ENCODE results near the gene ZNF536.
A peak's percentile ranks its signal among the peaks of the same experiment; 100 is the strongest.

Gene ZNF536

GRCh38 chr19:30446850-30447552 is 74.8 kb downstream of the ZNF536 start:
- Histone ChIP-seq H3K27ac (ENCODE audit: low read length) (no peak overlapping the region), H3K4me3 (ENCODE audit: low read length in 2 of 2) (no peak overlapping the region), H3K9me3 (ENCODE audit: control insufficient read depth in 2 of 2, low read length in 2 of 2) (no peaks in the 10 kb centered on the region), H3K9ac (ENCODE audit: low read length in 2 of 2) (no peak overlapping the region), H3K27me3 (ENCODE audit: control insufficient read depth in 1 of 2, insufficient read depth in 2 of 2, low read length in 2 of 2) (peaks cover 0 to 2% of the 10 kb centered on the region in 2 donors), H3K36me3 (ENCODE audit: control insufficient read depth in 2 of 2, insufficient read depth in 2 of 2, low read length in 2 of 2) (no peaks in the 10 kb centered on the region), H3K4me1 (ENCODE audit: control insufficient read depth, insufficient read depth, low read length) (peaks cover 2% of the 10 kb centered on the region)

DNA sequence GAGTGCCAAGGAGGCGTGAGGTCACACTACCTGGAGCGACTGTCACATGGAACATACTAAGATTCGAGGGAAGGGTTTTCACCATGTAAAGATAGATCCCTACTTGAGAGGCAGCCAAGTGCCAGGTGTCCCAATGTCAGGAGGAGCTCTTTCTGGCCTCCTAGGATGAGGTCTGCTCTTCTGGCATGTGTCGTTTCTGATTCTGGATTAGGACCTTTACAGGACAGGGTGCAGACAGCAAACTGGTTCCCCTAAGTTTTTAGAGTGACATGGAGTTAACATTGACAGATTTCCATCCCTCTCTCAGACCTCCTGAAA is 75.3 kb downstream of the ZNF536 start:
- Histone ChIP-seq H3K9me3 (ENCODE audit: control insufficient read depth in 2 of 2, low read length in 2 of 2) (no peaks in the 10 kb centered on the region), H3K4me3 (ENCODE audit: low read length in 2 of 2) (no peak overlapping the region), H3K9ac (ENCODE audit: low read length in 2 of 2) (no peak overlapping the region), H3K27ac (ENCODE audit: low read length) (no peak overlapping the region), H3K4me1 (ENCODE audit: control insufficient read depth, insufficient read depth, low read length) (peaks cover 2% of the 10 kb centered on the region), H3K36me3 (ENCODE audit: control insufficient read depth in 2 of 2, insufficient read depth in 2 of 2, low read length in 2 of 2) (no peaks in the 10 kb centered on the region), H3K27me3 (ENCODE audit: control insufficient read depth in 1 of 2, insufficient read depth in 2 of 2, low read length in 2 of 2) (peaks cover 0 to 3% of the 10 kb centered on the region in 2 donors)

GRCh38 chr19:30448386-30449077 is 76.3 kb downstream of the ZNF536 start:
- no peaks in the 10 kb centered on the region for H3K9me3 ChIP-seq (ENCODE audit: control insufficient read depth in 2 of 2, low read length in 2 of 2)
- H3K27ac ChIP-seq (ENCODE audit: low read length) = no peak overlapping the region
- H3K4me1 ChIP-seq (ENCODE audit: control insufficient read depth, insufficient read depth, low read length) = peaks cover 2% of the 10 kb centered on the region
- H3K4me3 ChIP-seq (ENCODE audit: low read length in 2 of 2) = no peak overlapping the region
- no peak overlapping the region for H3K9ac ChIP-seq (ENCODE audit: low read length in 2 of 2)
- H3K27me3 ChIP-seq (ENCODE audit: control insufficient read depth in 1 of 2, insufficient read depth in 2 of 2, low read length in 2 of 2) = peaks cover 0 to 3% of the 10 kb centered on the region in 2 donors
- no peaks in the 10 kb centered on the region for H3K36me3 ChIP-seq (ENCODE audit: control insufficient read depth in 2 of 2, insufficient read depth in 2 of 2, low read length in 2 of 2)

GRCh38 chr19:30449078-30449590 is 77.0 kb downstream of the ZNF536 start:
- Histone ChIP-seq H3K4me1 (ENCODE audit: control insufficient read depth, insufficient read depth, low read length) (peaks cover 2% of the 10 kb centered on the region), H3K27me3 (ENCODE audit: control insufficient read depth in 1 of 2, insufficient read depth in 2 of 2, low read length in 2 of 2) (peaks cover 0 to 3% of the 10 kb centered on the region in 2 donors), H3K9ac (ENCODE audit: low read length in 2 of 2) (no peak overlapping the region), H3K9me3 (ENCODE audit: control insufficient read depth in 2 of 2, low read length in 2 of 2) (no peaks in the 10 kb centered on the region), H3K27ac (ENCODE audit: low read length) (no peak overlapping the region), H3K4me3 (ENCODE audit: low read length in 2 of 2) (peak overlapping the region; percentile 3 to 16), H3K36me3 (ENCODE audit: control insufficient read depth in 2 of 2, insufficient read depth in 2 of 2, low read length in 2 of 2) (no peaks in the 10 kb centered on the region)

GRCh38 chr19:30449673-30450072 is 77.5 kb downstream of the ZNF536 start:
- Histone ChIP-seq H3K9me3 (ENCODE audit: control insufficient read depth in 2 of 2, low read length in 2 of 2) (no peaks in the 10 kb centered on the region), H3K4me3 (ENCODE audit: low read length in 2 of 2) (peak overlapping the region; percentile 16 to 35), H3K9ac (ENCODE audit: low read length in 2 of 2) (no peak overlapping the region), H3K36me3 (ENCODE audit: control insufficient read depth in 2 of 2, insufficient read depth in 2 of 2, low read length in 2 of 2) (no peaks in the 10 kb centered on the region), H3K27me3 (ENCODE audit: control insufficient read depth in 1 of 2, insufficient read depth in 2 of 2, low read length in 2 of 2) (peaks cover 0 to 3% of the 10 kb centered on the region in 2 donors), H3K27ac (ENCODE audit: low read length) (no peak overlapping the region), H3K4me1 (ENCODE audit: control insufficient read depth, insufficient read depth, low read length) (peaks cover 2% of the 10 kb centered on the region)

GRCh38 chr19:30450100-30450499 is 77.9 kb downstream of the ZNF536 start:
- Histone ChIP-seq H3K27ac (ENCODE audit: low read length) (no peak overlapping the region), H3K9ac (ENCODE audit: low read length in 2 of 2) (no peak overlapping the region), H3K27me3 (ENCODE audit: control insufficient read depth in 1 of 2, insufficient read depth in 2 of 2, low read length in 2 of 2) (peaks cover 0 to 3% of the 10 kb centered on the region in 2 donors), H3K4me1 (ENCODE audit: control insufficient read depth, insufficient read depth, low read length) (peaks cover 2% of the 10 kb centered on the region), H3K4me3 (ENCODE audit: low read length in 2 of 2) (peak overlapping the region; percentile 35 to 52), H3K9me3 (ENCODE audit: control insufficient read depth in 2 of 2, low read length in 2 of 2) (no peaks in the 10 kb centered on the region), H3K36me3 (ENCODE audit: control insufficient read depth in 2 of 2, insufficient read depth in 2 of 2, low read length in 2 of 2) (no peaks in the 10 kb centered on the region)

DNA sequence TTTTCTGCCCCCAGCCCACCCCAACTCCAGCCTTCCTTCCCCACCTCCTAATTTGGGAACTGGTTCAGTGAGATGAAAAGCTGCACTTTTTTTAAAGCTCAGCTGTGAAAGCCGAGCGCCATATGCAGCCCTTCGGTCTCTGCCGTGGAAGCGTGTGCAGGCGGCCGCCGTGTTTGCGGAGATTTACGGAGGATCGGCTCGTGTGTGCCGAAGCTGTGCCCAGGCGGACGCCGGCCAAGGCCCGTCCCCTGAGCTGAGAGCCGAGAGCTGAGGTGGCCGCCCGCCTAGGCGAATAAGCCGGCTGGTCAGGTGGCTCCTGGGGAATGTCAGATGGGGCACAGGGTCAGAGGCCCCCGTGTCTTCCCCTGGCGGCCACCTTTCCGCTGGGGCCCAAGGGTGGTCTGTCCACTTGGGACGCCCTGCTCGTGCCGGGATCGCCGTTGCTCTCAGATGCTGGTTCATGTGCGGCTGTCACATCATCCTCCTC is 78.7 kb downstream of the ZNF536 start:
- Histone ChIP-seq H3K27ac (ENCODE audit: low read length) (no peak overlapping the region), H3K4me3 (ENCODE audit: low read length in 2 of 2) (peak overlapping the region; percentile 35 to 60)

DNA sequence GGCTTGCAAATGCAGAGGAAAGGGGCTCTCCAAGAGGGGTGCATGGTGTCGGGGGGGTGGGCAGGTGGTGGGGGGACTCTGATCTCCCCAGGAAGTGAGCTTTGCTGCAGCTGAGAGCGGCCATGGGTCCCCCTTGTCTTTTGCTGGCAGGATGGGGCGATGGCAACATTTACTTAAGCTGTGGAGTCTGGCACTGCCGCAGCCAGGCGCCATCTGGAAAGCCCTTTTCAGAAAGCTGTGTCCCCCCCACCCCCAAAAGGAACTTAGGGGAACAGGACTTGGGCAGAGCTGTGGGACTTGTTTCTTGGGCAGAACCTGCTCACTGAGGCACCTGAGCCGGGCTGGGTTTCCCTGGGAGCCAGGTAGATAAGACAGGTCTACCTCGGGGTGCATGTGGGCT is 80.7 kb downstream of the ZNF536 start:
- H3K9ac ChIP-seq (ENCODE audit: low read length in 2 of 2) = no peak overlapping the region
- no peak overlapping the region for H3K4me3 ChIP-seq (ENCODE audit: low read length in 2 of 2)
- peaks cover 2% of the 10 kb centered on the region for H3K4me1 ChIP-seq (ENCODE audit: control insufficient read depth, insufficient read depth, low read length)
- no peaks in the 10 kb centered on the region for H3K36me3 ChIP-seq (ENCODE audit: control insufficient read depth in 2 of 2, insufficient read depth in 2 of 2, low read length in 2 of 2)
- H3K27me3 ChIP-seq (ENCODE audit: control insufficient read depth in 1 of 2, insufficient read depth in 2 of 2, low read length in 2 of 2) = peaks cover 0 to 3% of the 10 kb centered on the region in 2 donors
- H3K9me3 ChIP-seq (ENCODE audit: control insufficient read depth in 2 of 2, low read length in 2 of 2) = no peaks in the 10 kb centered on the region
- no peak overlapping the region for H3K27ac ChIP-seq (ENCODE audit: low read length)

More for the DNA sequence above, 78.7 kb downstream of the ZNF536 start:
- H3K4me1 ChIP-seq (ENCODE audit: control insufficient read depth, insufficient read depth, low read length) = peaks cover 2% of the 10 kb centered on the region
- H3K36me3 ChIP-seq (ENCODE audit: control insufficient read depth in 2 of 2, insufficient read depth in 2 of 2, low read length in 2 of 2) = no peaks in the 10 kb centered on the region
- H3K9ac ChIP-seq (ENCODE audit: low read length in 2 of 2) = no peak overlapping the region
- H3K27me3 ChIP-seq (ENCODE audit: control insufficient read depth in 1 of 2, insufficient read depth in 2 of 2, low read length in 2 of 2) = peaks cover 0 to 3% of the 10 kb centered on the region in 2 donors
- no peaks in the 10 kb centered on the region for H3K9me3 ChIP-seq (ENCODE audit: control insufficient read depth in 2 of 2, low read length in 2 of 2)

GRCh38 chr19:30453743-30454142 is 81.6 kb downstream of the ZNF536 start:
- peaks cover 0 to 3% of the 10 kb centered on the region in 2 donors for H3K27me3 ChIP-seq (ENCODE audit: control insufficient read depth in 1 of 2, insufficient read depth in 2 of 2, low read length in 2 of 2)
- no peak overlapping the region for H3K27ac ChIP-seq (ENCODE audit: low read length)
- H3K36me3 ChIP-seq (ENCODE audit: control insufficient read depth in 2 of 2, insufficient read depth in 2 of 2, low read length in 2 of 2) = no peaks in the 10 kb centered on the region
- H3K4me1 ChIP-seq (ENCODE audit: control insufficient read depth, insufficient read depth, low read length) = peaks cover 2% of the 10 kb centered on the region
- no peaks in the 10 kb centered on the region for H3K9me3 ChIP-seq (ENCODE audit: control insufficient read depth in 2 of 2, low read length in 2 of 2)
- no peak overlapping the region for H3K4me3 ChIP-seq (ENCODE audit: low read length in 2 of 2)
- no peak overlapping the region for H3K9ac ChIP-seq (ENCODE audit: low read length in 2 of 2)

- Histone ChIP-seq H3K27ac (ENCODE audit: low read length) (no peak overlapping the region), H3K9ac (ENCODE audit: low read length in 2 of 2) (no peak overlapping the region), H3K36me3 (ENCODE audit: control insufficient read depth in 2 of 2, insufficient read depth in 2 of 2, low read length in 2 of 2) (no peaks in the 10 kb centered on the region), H3K4me3 (ENCODE audit: low read length in 2 of 2) (no peak overlapping the region), H3K27me3 (ENCODE audit: control insufficient read depth in 1 of 2, insufficient read depth in 2 of 2, low read length in 2 of 2) (peaks cover 0 to 2% of the 10 kb centered on the region in 2 donors), H3K4me1 (ENCODE audit: control insufficient read depth, insufficient read depth, low read length) (peaks cover 2% of the 10 kb centered on the region), H3K9me3 (ENCODE audit: control insufficient read depth in 2 of 2, low read length in 2 of 2) (peaks cover 3 to 4% of the 10 kb centered on the region in 2 donors)
Measured at GRCh38 chr19:30455881-30456280, 83.7 kb downstream of the ZNF536 start.

DNA sequence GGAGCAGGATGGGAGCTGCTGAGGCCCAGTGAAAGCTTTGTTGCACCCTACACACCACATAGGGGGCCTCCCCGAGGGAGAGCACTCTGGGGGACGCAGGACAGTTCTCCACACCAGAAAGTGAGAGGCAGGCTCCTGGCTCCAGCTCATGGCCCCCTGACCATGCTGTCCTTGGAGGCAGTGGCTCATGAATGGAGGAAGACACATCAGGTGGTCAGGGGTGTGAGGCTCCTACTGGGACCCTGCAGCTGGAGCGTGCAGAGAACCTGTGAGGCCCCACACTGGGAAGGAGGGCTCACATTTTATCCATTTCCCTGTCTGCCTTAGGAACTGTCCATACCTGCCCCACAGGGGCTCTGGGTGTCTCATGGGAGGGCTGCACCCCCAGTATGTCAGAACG is 85.3 kb downstream of the ZNF536 start:
- Histone ChIP-seq H3K27ac (ENCODE audit: low read length) (no peak overlapping the region), H3K9me3 (ENCODE audit: control insufficient read depth in 2 of 2, low read length in 2 of 2) (peaks cover 3 to 4% of the 10 kb centered on the region in 2 donors), H3K36me3 (ENCODE audit: control insufficient read depth in 2 of 2, insufficient read depth in 2 of 2, low read length in 2 of 2) (no peaks in the 10 kb centered on the region), H3K4me3 (ENCODE audit: low read length in 2 of 2) (no peak overlapping the region), H3K9ac (ENCODE audit: low read length in 2 of 2) (no peak overlapping the region), H3K27me3 (ENCODE audit: control insufficient read depth in 1 of 2, insufficient read depth in 2 of 2, low read length in 2 of 2) (no peaks in the 10 kb centered on the region), H3K4me1 (ENCODE audit: control insufficient read depth, insufficient read depth, low read length) (no peaks in the 10 kb centered on the region)
